Fibroblast of pulmonary artery (primary cell): ENCODE results near the gene RUFY1.

ENCODE experiments used
- DNase-seq: peaks from one replicate; pipeline ENCODE4 v3.0.0-alpha.2; 2010; ENCODE audit warnings: low read depth
- H3K4me3 ChIP-seq: replicated peaks from 2 replicates; pipeline ENCODE4 v1.5.1; 2011; ENCODE audit warnings: low read depth, mild to moderate bottlenecking, control low read depth, low read length, moderate library complexity
- TF ChIP-seq, protein P1 (sequence below): IDR thresholded peaks from 2 replicates; pipeline ENCODE4 v1.5.1; 2011; ENCODE audit warnings: mild to moderate bottlenecking, control low read depth, low read length, inconsistent platforms; ENCODE audit errors: missing control alignments

Gene RUFY1

DNA sequence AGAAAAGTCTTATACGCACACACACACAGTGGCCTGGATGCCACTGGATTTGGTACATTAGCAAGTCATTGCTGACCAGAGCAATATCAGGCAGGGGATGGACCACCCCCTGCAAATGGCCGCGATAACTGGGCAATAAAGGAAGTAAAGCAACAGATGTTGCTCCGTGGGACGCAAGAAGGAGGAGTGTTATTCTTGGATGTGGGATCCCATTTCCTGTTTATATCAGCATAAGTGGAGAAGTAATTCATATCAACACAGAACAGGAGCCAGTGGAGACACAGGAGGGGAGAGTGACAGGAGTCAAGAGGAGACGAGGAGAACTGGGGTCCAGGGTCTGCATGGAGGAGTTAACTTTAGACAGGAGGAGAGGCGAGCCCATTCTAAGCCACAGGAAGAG lies 18.4 kb downstream of the RUFY1 start:
- peak; percentile 28 for DNase-seq
- TF ChIP-seq, protein P1, sequence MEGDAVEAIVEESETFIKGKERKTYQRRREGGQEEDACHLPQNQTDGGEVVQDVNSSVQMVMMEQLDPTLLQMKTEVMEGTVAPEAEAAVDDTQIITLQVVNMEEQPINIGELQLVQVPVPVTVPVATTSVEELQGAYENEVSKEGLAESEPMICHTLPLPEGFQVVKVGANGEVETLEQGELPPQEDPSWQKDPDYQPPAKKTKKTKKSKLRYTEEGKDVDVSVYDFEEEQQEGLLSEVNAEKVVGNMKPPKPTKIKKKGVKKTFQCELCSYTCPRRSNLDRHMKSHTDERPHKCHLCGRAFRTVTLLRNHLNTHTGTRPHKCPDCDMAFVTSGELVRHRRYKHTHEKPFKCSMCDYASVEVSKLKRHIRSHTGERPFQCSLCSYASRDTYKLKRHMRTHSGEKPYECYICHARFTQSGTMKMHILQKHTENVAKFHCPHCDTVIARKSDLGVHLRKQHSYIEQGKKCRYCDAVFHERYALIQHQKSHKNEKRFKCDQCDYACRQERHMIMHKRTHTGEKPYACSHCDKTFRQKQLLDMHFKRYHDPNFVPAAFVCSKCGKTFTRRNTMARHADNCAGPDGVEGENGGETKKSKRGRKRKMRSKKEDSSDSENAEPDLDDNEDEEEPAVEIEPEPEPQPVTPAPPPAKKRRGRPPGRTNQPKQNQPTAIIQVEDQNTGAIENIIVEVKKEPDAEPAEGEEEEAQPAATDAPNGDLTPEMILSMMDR: no peak
- no peak overlapping the region for H3K4me3 ChIP-seq

DNA sequence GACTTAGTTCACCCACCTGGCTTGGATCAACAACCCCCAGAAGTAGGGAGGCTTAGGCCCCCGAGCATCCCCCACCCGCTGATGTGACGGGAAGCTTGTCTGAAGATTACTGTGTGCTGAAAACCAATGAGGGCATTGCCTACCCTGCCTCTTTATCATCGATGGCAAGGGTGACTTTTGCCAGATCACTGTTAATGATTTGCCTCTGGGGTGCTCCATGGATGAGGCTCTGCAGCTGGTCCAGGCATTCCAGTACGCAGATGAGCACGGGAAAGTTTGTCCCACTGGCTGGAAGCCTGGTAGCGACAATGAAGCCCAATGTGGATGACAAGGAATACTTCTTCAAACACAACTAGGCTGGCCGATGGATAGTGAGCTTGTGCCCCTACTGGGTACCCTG lies 22.0 kb downstream of the RUFY1 start:
- H3K4me3 ChIP-seq: no peak overlapping the region

DNA sequence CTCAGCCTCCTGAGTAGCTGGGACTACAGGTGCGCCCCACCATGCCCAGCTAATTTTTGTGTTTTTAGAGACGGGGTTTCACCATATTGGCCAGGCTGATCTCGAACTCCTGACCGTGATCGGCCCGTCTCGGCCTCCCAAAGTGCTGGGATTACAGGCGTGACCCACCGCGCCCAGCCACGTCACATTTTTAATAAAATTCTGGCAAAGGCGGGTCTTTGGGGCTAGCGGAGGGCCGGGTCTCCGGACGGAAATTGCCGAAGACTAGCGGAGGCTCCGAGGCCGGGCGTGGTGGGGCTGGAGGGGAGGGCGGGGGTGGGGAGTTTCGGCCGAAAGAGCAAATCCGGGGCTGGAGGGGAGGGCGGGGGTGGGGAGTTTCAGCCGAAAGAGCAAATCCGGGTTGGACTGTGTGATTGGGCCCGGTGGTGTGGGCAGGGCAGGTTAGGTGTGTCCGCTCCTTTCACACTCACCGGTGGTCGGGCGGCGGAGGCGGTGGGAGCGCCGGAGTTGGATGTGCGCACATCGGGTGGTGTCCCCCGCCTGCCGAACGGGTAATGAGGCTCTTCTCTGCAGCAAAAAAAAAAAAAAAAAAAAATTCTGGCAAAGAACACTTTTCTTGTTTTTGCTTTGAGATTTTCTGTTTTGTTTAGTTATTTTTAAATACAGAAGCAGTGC lies 27.1 kb downstream of the RUFY1 start:
- DNase-seq: no peak
- TF ChIP-seq, protein P1: no peak
- no peak overlapping the region for H3K4me3 ChIP-seq

More for the DNA sequence above, 22.0 kb downstream of the RUFY1 start:
- DNase-seq: no peak
- TF ChIP-seq, protein P1: no peak

- DNase-seq: no peak
- TF ChIP-seq, protein P1: no peak
- no peak overlapping the region for H3K4me3 ChIP-seq
Measured at GRCh38 chr5:179585941-179586401, 35.6 kb downstream of the RUFY1 start.

DNA sequence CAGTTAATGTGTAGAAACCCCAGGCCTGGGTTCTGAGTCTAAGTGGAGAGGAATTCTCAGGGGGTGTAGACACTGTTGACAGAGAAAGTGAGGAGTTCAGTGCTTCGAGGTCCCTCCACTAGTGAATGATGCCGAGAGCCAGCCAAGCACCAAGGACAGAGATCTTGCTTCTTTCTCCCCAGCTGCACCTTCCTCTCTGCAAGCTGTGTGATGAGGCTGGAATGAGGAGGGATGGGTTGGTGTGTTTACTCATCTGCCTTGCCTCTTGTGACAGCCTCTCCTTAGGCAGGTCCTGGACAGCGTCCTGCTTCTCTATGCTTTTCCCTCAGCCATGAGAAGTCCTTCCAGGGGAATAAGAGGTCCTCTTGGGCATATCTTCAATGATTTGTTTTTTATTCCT lies 37.8 kb downstream of the RUFY1 start:
- TF ChIP-seq, protein P1: no peak
- H3K4me3 ChIP-seq: no peak overlapping the region
- no peak for DNase-seq

- TF ChIP-seq, protein P1: no peak
- no peak for DNase-seq
- H3K4me3 ChIP-seq: no peak overlapping the region
Measured at GRCh38 chr5:179595916-179596315, 45.6 kb downstream of the RUFY1 start.

DNA sequence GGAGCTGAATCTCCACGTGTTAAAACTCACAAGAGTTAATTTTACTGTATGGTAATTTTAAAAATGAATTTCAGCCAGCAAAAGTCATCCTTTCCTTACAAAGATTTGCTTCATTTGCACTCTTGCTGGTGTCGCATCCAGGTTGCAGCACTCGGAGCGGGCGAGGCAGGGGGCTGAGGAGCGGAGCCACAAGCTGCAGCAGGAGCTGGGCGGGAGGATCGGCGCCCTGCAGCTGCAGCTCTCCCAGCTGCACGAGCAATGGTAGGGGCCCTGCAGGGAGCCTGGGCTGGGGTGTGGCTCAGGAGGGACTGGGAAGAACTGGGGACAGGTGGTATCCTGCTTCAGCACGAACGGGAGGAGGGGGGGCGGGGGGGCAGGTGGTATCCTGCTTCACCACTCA lies 46.1 kb downstream of the RUFY1 start:
- TF ChIP-seq, protein P1: no peak
- H3K4me3 ChIP-seq: no peak overlapping the region
- DNase-seq: no peak
